CD4-positive, alpha-beta T cell treated with Interleukin-2 at 100 ng/mL for 4 hours (primary cell): ENCODE results near the gene COX14.

Experiments
- DNase-seq: peaks from one replicate; pipeline ENCODE4 v3.0.0-alpha.2; 2020; ENCODE audit warnings: low spot score

The COX14 gene

GRCh38 chr12:50156641-50157040 lies 44.6 kb downstream of the COX14 start:
- no peak for DNase-seq

- no peak for DNase-seq
Measured at GRCh38 chr12:50157259-50157658, 45.2 kb downstream of the COX14 start.

GRCh38 chr12:50160643-50161042 lies 48.6 kb downstream of the COX14 start:
- no peak for DNase-seq

GRCh38 chr12:50162230-50162629 lies 50.2 kb downstream of the COX14 start:
- no peak for DNase-seq

- DNase-seq = no peak
Measured at GRCh38 chr12:50164963-50165362, 52.9 kb downstream of the COX14 start.

- no peak for DNase-seq
Measured at GRCh38 chr12:50166799-50167048, 54.7 kb downstream of the COX14 start.

- DNase-seq = peak; percentile 97
Measured at GRCh38 chr12:50167049-50167828, 55.2 kb downstream of the COX14 start, which contains the start of gene CERS5. CERS5 (minus strand) TSS chr12:50167369; CDS start chr12:50167297, 72 bp downstream.
